Measurements from ENCODE around the gene AGPAT3. TPM values are rescaled to one million over a fixed set of nuclear protein-coding genes. Genes with fewer than 3 reads are reported as not detected.

Gene AGPAT3
- polyA plus RNA-seq, 1 donor = 83.0 TPM

GRCh38 chr21:43997766-43998742 lies 133.0 kb downstream of the AGPAT3 start:
- Histone ChIP-seq H3K27me3 (ENCODE audit: control insufficient read depth, insufficient read depth, low read length) (no peaks in the 10 kb centered on the region), H3K9me3 (ENCODE audit: control insufficient read depth, low read depth, low read length) (no peaks in the 10 kb centered on the region)

GRCh38 chr21:44000360-44000759 lies 135.3 kb downstream of the AGPAT3 start:
- Histone ChIP-seq H3K4me1 (ENCODE audit: control insufficient read depth, insufficient read depth, low read length) (no peaks in the 10 kb centered on the region), H3K9me3 (ENCODE audit: control insufficient read depth, low read depth, low read length) (no peaks in the 10 kb centered on the region), H3K4me3 (ENCODE audit: low read length) (no peak overlapping the region), H3K27ac (ENCODE audit: low read length) (no peak overlapping the region), H3K36me3 (ENCODE audit: control insufficient read depth, insufficient read depth, low read length) (no peaks in the 10 kb centered on the region), H3K27me3 (ENCODE audit: control insufficient read depth, insufficient read depth, low read length) (no peaks in the 10 kb centered on the region)
- no CpG with 5 or more reads among the region's 7 CpGs for WGBS (ENCODE audit: insufficient coverage, low lambda C conversion rate)
- DNase-seq = no peak

More at GRCh38 chr21:43997766-43998742, 133.0 kb downstream of the AGPAT3 start:
- Histone ChIP-seq H3K36me3 (ENCODE audit: control insufficient read depth, insufficient read depth, low read length) (no peaks in the 10 kb centered on the region), H3K27ac (ENCODE audit: low read length) (no peak overlapping the region), H3K4me1 (ENCODE audit: control insufficient read depth, insufficient read depth, low read length) (no peaks in the 10 kb centered on the region), H3K4me3 (ENCODE audit: low read length) (no peak overlapping the region)
- no peak for DNase-seq
- WGBS (ENCODE audit: insufficient coverage, low lambda C conversion rate) = no CpG with 5 or more reads among the region's 5 CpGs

GRCh38 chr21:44002511-44002910 lies 137.5 kb downstream of the AGPAT3 start:
- no CpG with 5 or more reads among the region's 10 CpGs for WGBS (ENCODE audit: insufficient coverage, low lambda C conversion rate)
- no peak for DNase-seq
- H3K36me3 ChIP-seq (ENCODE audit: control insufficient read depth, insufficient read depth, low read length) = no peaks in the 10 kb centered on the region
- no peak overlapping the region for H3K27ac ChIP-seq (ENCODE audit: low read length)
- H3K9me3 ChIP-seq (ENCODE audit: control insufficient read depth, low read depth, low read length) = no peaks in the 10 kb centered on the region
- H3K4me1 ChIP-seq (ENCODE audit: control insufficient read depth, insufficient read depth, low read length) = no peaks in the 10 kb centered on the region
- H3K27me3 ChIP-seq (ENCODE audit: control insufficient read depth, insufficient read depth, low read length) = no peaks in the 10 kb centered on the region
- H3K4me3 ChIP-seq (ENCODE audit: low read length) = no peak overlapping the region

DNA sequence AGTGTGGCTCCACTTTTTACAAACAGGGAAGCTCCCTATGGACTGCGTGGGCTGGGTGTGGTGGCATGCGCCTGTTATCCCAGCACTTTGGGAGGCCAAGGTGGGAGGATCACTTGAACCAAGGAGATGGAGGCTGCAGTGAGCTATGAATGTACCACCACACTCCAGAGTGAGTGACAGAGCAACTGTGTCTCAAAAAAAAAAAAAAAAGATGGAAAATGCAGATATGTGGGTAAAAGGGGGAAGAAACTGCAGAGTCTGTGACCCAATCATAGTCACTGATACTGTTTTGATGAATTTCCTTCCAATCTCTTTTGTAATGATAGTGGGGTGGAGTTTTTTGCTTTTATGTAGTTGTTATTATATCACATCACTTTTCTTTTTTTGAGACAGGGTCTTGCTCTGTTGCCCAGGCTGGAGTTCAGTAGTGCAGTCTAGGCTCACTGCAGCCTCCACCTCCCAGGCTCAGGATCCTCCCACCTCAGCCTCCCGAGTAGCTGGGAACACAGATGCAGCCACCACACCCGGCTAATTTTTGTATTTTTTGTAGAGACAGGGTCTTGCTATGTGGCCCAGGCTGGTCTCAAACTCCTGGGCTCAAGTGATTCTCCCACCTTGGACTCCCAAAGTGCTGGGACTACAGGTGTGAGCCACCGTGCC lies 138.4 kb downstream of the AGPAT3 start:
- no peaks in the 10 kb centered on the region for H3K36me3 ChIP-seq (ENCODE audit: control insufficient read depth, insufficient read depth, low read length)
- WGBS (ENCODE audit: insufficient coverage, low lambda C conversion rate) = no CpG with 5 or more reads among the region's 5 CpGs
- H3K27ac ChIP-seq (ENCODE audit: low read length) = no peak overlapping the region
- no peaks in the 10 kb centered on the region for H3K27me3 ChIP-seq (ENCODE audit: control insufficient read depth, insufficient read depth, low read length)
- no peaks in the 10 kb centered on the region for H3K4me1 ChIP-seq (ENCODE audit: control insufficient read depth, insufficient read depth, low read length)
- no peak for DNase-seq
- no peak overlapping the region for H3K4me3 ChIP-seq (ENCODE audit: low read length)
- H3K9me3 ChIP-seq (ENCODE audit: control insufficient read depth, low read depth, low read length) = no peaks in the 10 kb centered on the region

GRCh38 chr21:44005071-44005470 lies 140.0 kb downstream of the AGPAT3 start:
- Histone ChIP-seq H3K4me1 (ENCODE audit: control insufficient read depth, insufficient read depth, low read length) (no peaks in the 10 kb centered on the region), H3K36me3 (ENCODE audit: control insufficient read depth, insufficient read depth, low read length) (no peaks in the 10 kb centered on the region), H3K27me3 (ENCODE audit: control insufficient read depth, insufficient read depth, low read length) (no peaks in the 10 kb centered on the region), H3K27ac (ENCODE audit: low read length) (no peak overlapping the region), H3K9me3 (ENCODE audit: control insufficient read depth, low read depth, low read length) (no peaks in the 10 kb centered on the region), H3K4me3 (ENCODE audit: low read length) (no peak overlapping the region)
- DNase-seq = no peak
- WGBS (ENCODE audit: insufficient coverage, low lambda C conversion rate) = no CpG with 5 or more reads among the region's 13 CpGs

DNA sequence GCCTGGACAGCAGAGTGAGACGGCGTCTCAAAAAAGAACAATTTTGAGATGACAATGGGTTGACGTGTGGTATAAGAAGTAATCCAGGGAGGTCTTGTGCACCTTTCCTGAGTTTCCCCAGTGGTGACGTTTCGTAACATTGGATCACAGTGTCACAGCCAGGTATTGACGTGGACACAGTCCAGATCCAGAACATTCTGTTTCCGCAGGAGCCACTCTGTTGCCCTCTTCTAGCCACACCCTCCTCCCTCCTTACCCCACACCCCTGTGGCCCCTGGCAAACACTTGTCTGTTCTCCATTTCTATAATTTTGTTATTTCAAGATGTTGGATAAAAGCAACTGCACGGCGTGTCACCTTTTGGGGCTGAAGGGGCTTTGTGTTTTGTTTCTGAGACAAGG lies 140.6 kb downstream of the AGPAT3 start:
- Histone ChIP-seq H3K27ac (ENCODE audit: low read length) (no peak overlapping the region), H3K36me3 (ENCODE audit: control insufficient read depth, insufficient read depth, low read length) (no peaks in the 10 kb centered on the region), H3K4me1 (ENCODE audit: control insufficient read depth, insufficient read depth, low read length) (no peaks in the 10 kb centered on the region), H3K27me3 (ENCODE audit: control insufficient read depth, insufficient read depth, low read length) (no peaks in the 10 kb centered on the region), H3K4me3 (ENCODE audit: low read length) (no peak overlapping the region), H3K9me3 (ENCODE audit: control insufficient read depth, low read depth, low read length) (no peaks in the 10 kb centered on the region)
- DNase-seq = no peak
- WGBS (ENCODE audit: insufficient coverage, low lambda C conversion rate) = 89% methylated on average over 5 of the region's 9 CpGs

DNA sequence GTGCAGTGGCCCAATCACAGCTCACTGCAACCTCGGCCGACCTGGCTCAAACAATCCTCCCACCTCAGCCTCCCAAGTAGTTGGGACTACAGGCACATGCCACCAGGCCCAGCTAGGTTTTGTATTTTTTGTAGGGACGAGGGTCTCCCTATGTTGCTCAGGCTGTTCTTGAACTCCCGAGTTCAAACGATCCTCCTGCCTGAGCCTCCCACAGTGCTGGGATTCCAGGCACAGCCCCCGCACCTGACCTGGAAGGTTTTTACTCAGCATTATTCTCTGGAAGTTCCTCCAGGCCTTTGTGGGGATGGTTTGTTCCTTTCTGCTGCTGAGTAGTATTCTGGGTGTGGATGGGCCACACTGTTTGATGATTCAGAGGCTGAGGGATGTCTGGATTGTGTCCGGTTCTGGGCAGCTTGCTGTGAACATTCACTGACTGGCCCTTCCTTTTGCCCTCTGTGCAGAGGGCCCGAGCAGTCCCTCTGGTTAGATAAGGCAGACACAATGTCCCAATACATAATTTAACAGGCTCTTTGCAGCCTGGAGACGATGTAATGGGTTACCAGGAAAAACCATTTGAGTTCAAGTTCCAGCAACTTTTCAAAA lies 141.1 kb downstream of the AGPAT3 start:
- Histone ChIP-seq H3K4me1 (ENCODE audit: control insufficient read depth, insufficient read depth, low read length) (peaks cover 3% of the 10 kb centered on the region), H3K27me3 (ENCODE audit: control insufficient read depth, insufficient read depth, low read length) (no peaks in the 10 kb centered on the region), H3K36me3 (ENCODE audit: control insufficient read depth, insufficient read depth, low read length) (no peaks in the 10 kb centered on the region), H3K9me3 (ENCODE audit: control insufficient read depth, low read depth, low read length) (no peaks in the 10 kb centered on the region), H3K4me3 (ENCODE audit: low read length) (no peak overlapping the region), H3K27ac (ENCODE audit: low read length) (no peak overlapping the region)
- DNase-seq = no peak
- WGBS (ENCODE audit: insufficient coverage, low lambda C conversion rate) = no CpG with 5 or more reads among the region's 9 CpGs

- H3K36me3 ChIP-seq (ENCODE audit: control insufficient read depth, insufficient read depth, low read length) = no peaks in the 10 kb centered on the region
- 100% methylated on average over 1 of the region's 8 CpGs for WGBS (ENCODE audit: insufficient coverage, low lambda C conversion rate)
- no peak overlapping the region for H3K4me3 ChIP-seq (ENCODE audit: low read length)
- peaks cover 5% of the 10 kb centered on the region for H3K4me1 ChIP-seq (ENCODE audit: control insufficient read depth, insufficient read depth, low read length)
- H3K27me3 ChIP-seq (ENCODE audit: control insufficient read depth, insufficient read depth, low read length) = no peaks in the 10 kb centered on the region
- no peak overlapping the region for H3K27ac ChIP-seq (ENCODE audit: low read length)
- DNase-seq = no peak
- H3K9me3 ChIP-seq (ENCODE audit: control insufficient read depth, low read depth, low read length) = no peaks in the 10 kb centered on the region
These were observed 141.6 kb downstream of the AGPAT3 start for GRCh38 chr21:44006656-44007055.

GRCh38 chr21:44010429-44010828 lies 145.4 kb downstream of the AGPAT3 start:
- Histone ChIP-seq H3K36me3 (ENCODE audit: control insufficient read depth, insufficient read depth, low read length) (no peaks in the 10 kb centered on the region), H3K4me3 (ENCODE audit: low read length) (no peak overlapping the region), H3K9me3 (ENCODE audit: control insufficient read depth, low read depth, low read length) (no peaks in the 10 kb centered on the region), H3K27ac (ENCODE audit: low read length) (no peak overlapping the region), H3K4me1 (ENCODE audit: control insufficient read depth, insufficient read depth, low read length) (peaks cover 12% of the 10 kb centered on the region), H3K27me3 (ENCODE audit: control insufficient read depth, insufficient read depth, low read length) (no peaks in the 10 kb centered on the region)
- DNase-seq = no peak
- WGBS (ENCODE audit: insufficient coverage, low lambda C conversion rate) = no CpG with 5 or more reads among the region's 9 CpGs

DNA sequence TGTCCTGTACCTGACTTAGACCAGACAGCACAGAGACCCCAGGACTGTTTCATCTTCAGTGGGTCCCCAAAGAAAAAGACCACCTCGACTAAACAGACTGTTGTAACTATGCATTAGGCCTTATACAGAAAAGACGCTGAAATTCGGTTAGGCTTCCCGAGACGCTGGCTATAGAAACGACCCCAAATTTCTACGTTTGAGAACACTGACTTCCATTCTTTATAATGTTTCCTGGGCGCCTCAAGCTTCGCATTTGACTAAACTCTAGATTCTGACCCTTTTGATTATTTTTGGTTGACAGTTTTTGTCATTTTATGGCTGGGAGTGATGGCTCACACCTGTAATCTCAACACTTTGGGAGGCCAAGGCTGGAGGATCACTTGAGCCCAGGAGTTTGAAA lies 146.1 kb downstream of the AGPAT3 start:
- 80% methylated on average over 1 of the region's 9 CpGs for WGBS (ENCODE audit: insufficient coverage, low lambda C conversion rate)
- Histone ChIP-seq H3K4me3 (ENCODE audit: low read length) (peak overlapping the region; percentile 68), H3K9me3 (ENCODE audit: control insufficient read depth, low read depth, low read length) (no peaks in the 10 kb centered on the region), H3K27ac (ENCODE audit: low read length) (peak overlapping the region; percentile 39), H3K4me1 (ENCODE audit: control insufficient read depth, insufficient read depth, low read length) (peaks cover 12% of the 10 kb centered on the region), H3K27me3 (ENCODE audit: control insufficient read depth, insufficient read depth, low read length) (no peaks in the 10 kb centered on the region), H3K36me3 (ENCODE audit: control insufficient read depth, insufficient read depth, low read length) (no peaks in the 10 kb centered on the region)
- no peak for DNase-seq
